Fibroblast of skin of left biceps (primary cell): ENCODE measurements around the gene KPNA4.
A peak's percentile ranks its signal among the peaks of the same experiment; 100 is the strongest.
"Not testable (repeated sequence)": the region's sequence is repeated elsewhere in the genome, so short reads cannot be mapped to it uniquely, and the experiment has no call there.

Source experiments
- DNase-seq, 2 experiments: peaks; one replicate each; pipeline ENCODE4 v3.0.0-alpha.2; 2013; ENCODE audit warnings: low read depth in 2 of 2

The KPNA4 gene, protein sequence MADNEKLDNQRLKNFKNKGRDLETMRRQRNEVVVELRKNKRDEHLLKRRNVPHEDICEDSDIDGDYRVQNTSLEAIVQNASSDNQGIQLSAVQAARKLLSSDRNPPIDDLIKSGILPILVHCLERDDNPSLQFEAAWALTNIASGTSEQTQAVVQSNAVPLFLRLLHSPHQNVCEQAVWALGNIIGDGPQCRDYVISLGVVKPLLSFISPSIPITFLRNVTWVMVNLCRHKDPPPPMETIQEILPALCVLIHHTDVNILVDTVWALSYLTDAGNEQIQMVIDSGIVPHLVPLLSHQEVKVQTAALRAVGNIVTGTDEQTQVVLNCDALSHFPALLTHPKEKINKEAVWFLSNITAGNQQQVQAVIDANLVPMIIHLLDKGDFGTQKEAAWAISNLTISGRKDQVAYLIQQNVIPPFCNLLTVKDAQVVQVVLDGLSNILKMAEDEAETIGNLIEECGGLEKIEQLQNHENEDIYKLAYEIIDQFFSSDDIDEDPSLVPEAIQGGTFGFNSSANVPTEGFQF

DNA sequence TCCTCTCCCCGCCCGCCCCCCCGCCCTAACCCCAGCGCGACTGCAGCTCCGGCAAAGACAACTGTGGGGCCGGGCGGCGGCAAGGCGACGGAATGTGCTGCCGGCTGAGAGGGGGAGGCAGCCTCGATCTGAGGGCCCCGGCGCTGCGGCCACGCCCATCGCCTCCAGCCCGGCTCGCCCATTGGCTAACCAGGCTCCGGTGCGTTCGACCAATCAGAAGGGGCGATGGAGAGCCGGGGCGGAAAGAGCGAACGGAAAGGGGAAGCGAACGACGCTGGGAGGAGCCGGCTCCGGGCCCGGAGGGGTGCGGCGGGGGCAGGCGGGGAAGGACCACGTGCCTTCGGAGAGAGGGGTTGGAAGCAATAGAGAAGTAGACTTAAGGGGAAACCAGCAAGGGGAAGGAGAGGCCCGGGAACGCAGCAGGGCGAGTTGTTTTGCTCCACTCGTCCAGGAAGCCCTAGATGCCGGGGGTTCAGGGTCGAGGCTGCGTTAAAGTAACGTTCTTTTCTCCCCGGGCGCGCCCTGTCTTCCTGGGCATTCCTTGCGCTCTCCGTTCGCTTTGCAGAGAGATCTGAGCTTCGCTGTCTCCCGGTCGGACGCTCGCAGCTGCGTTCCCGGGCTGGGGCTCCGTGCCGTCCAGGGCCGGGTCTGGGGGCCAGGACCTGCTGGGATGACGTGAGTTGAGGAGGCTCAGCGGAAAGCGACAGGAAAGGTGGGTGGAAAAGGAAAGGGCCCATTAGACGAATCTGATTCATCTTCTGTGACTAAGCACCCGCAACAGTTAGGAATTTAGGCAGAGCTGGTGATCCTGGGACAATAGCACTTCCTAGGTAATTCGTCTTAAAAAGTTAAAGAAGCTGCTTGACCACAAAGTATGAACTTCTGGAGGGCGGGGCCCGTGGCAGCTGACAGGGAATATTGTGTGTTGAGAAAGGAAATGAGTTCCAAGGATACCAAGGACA is at the start of gene KPNA4:
Gene KPNA4 (minus strand): TSS at position 130 of the 962 bp plus-strand sequence. CDS start 289 bp downstream, outside the sequence.
- peak; percentile 93 to 95 for DNase-seq

DNA sequence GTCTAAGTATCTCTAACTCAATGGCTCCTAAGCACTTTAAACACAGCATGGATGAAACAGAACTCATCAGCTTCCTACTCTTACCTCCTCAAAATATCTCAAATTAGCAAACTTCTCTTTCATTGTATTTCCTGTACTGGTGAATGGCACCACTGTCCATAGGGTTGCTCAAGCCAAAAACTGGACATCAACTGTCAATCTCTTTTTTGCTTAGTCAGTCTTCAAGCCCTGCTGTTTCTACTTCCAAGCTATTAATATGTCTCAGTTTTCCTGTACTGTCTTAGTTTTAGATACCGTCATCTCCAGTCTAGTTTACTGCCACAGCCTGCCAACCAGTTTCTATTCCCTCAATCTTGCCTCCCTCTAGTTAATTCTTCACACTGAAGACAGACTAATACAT is 48.3 kb upstream of the KPNA4 start:
- DNase-seq = no peak

DNA sequence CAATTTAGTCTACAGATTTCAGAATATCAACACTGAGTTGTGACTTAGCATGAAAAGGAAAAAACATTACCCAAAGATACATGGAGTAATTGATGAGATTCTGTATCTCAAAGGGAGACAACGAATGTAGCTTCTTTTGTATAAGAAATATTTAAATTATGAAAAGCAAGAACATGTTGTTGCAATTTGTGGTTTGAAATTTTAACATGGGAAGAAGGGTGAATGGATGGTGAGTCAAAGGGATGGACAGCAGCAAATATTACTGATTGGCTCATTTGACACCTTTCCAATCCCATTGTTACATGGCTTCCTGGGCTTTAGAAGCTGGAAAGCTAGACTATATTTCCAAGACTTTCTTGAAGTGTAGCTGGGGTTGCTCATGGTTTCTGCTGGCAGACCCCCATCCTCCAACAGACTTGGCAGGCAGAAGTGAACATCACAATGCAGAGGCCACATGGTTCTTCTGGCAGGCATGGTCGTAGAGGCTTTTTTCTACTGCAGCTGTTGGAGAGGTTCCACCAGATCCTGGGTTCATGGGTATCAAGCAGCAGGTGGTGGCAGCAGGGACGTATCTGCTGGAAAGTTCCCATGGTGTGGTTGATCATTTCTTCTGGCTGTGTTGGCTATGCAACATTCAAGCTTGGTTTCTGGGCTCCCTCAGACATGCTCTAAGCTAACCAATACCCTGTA is 47.2 kb upstream of the KPNA4 start:
- no peak for DNase-seq

DNA sequence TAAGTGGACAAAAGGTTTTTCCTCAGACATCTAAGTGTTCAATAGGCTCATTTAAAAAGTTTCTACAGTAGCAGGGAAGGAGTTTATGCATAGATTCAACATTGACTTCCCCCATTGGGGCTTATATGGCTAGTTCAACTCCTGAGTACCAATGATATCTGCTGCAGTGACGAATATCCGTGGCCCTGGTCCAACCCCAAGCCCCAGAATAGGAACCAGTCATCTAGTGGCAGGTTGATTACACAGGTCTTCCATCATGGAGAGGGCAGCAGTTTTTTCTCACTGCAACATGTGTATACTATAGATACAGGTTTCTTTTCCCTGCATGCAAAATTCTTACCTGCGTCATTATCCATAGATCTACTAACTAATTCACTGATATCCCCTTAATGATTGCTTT is 45.8 kb upstream of the KPNA4 start:
- no peak for DNase-seq

DNA sequence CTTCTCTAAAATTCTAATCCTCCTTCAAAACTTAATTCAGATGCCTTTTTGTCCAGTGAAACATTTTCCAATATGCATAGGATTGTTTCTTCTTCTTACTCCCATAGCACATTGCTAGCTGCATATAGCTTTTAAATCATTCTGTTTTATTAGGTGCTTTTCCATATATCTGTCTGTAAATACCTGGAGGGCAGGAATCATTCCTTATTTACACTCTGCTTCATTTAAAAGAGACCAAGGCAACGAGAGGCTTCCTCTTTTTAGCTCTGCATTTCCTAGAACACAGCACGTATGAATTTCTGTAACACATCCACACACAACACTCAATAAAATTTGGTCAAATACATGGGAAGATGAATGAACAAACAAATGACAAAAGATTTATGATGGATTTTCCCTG is 43.5 kb upstream of the KPNA4 start:
- no peak for DNase-seq

DNA sequence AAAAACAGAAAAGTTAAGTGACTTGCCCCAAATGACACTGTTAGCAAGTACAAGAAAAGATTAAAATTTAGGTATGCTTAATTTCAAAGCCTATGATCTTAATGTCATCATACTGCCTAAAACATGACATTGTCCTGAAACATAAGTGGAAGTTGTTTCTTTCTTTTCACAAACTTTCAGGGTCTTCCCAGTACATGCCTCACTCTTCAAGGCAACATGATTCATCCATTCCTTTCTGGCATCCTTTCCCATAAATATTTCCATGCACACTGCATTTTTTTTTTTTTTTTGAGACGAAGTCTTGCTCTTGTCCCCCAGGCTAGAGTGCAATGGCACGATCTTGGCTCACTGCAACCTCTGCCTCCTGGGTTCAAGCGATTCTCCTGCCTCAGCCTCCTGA is 42.5 kb upstream of the KPNA4 start:
- DNase-seq = no peak

DNA sequence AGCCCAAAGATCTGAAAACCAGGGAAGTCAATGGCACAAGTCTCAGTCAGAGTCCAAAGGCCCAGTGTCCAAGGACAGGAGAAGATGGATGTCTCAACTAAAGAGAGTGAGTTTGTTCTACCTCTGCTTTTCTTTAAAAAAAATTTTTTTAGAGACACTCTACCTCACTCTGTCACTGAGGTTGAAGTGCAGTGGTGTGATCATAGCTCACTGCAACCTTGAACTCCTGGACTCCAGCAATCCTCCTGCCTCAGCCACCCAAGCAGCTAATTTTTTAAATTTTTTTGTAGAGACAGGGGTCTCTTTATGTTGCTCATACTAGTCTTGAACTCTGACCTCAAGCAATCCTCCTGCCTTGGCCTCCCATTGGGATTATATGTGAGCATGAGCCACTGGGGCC is 39.9 kb upstream of the KPNA4 start:
- DNase-seq = no peak

DNA sequence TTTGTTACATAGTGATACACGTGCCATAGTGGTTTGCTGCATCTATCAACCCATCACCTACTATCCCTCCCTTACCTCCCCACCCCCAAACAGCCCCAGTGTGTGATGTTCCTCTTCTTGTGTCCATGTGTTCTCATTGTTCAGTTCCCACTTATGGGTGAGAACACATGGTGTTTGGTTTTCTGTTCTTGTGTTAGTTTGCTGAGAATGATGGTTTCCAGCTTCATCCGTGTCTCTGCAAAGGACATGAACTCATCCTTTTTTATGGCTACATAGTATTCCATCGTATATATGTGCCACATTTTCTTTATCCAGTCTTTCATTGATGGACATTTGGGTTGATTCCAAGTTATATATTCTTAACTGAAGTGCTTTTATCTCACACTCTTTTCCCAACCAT is 38.5 kb upstream of the KPNA4 start:
- DNase-seq = not testable (repeated sequence)

DNA sequence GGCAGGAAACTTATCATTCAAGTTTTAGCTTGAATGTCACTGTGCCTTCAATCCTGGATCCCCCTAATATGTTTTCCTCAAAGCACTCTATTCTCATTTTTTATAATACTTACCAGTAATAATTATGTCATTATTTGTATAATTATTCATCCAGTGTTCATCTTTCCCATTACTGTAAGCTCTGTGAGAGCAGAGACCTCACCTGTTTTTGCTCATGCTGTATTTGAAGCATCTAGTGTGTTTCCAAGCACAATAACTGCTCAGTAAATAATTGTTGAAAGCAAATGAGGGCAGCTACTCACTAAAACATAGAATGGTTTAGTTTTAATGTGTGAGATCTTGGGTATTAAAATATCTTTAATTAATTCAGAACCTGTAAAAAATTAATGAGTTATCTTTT is 36.9 kb upstream of the KPNA4 start:
- DNase-seq = no peak

DNA sequence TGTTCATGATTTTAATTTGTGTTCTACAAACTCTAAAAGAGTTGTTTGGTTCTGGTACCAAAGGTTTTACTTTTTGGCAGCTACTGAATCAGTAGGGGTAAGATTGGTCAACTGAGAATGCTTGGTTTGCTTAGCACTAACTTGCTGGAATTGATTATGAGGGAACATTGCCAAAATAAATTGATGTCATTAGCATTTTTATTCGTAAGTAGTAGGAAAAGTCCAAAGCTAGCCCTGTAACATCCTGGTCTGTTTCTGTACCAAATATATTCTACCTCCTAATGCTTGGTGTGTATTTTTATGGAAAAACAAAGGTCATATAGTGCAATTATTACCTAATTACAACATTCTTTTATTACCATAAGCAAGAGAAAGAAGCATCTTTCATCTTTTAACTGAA is 35.9 kb upstream of the KPNA4 start:
- no peak for DNase-seq

DNA sequence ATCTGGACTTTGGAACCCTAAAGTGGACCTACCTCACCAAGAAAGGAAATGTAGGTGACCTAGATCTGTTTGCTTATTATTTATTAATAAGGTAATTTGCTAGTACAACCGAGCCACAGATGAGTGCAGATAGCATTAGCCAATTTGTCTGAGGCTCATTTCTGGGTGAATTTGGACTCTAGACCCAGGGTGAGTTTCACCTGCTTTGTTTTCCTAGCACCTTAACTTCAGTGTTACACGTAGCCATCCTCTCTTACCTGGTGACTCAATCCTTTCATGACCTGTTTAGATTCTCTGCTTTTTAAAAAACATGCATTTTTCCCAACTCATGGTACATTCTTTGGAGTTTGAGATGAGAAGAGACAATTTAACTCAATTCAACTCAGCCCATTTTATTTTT is 33.5 kb upstream of the KPNA4 start:
- no peak for DNase-seq

DNA sequence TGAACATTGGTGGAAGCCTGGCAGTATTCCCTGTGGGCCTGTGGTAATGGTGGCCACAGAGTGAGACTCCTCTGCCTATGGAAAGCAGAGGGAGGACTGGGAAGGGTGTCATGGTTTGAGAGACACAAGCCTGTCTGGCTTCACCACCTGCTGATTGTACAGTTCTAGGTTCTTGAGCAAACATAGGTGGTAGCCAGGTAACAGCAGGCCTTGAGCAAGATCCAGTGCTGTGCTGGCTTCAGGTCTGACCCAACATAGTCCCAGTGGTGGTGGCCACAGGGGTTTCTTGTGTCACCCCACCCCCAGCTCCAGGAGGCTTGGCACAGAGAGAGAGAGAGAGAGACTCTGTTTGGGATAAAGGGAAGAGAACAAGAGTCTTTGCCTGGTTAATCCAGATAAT is 22.7 kb upstream of the KPNA4 start:
- DNase-seq = no peak

DNA sequence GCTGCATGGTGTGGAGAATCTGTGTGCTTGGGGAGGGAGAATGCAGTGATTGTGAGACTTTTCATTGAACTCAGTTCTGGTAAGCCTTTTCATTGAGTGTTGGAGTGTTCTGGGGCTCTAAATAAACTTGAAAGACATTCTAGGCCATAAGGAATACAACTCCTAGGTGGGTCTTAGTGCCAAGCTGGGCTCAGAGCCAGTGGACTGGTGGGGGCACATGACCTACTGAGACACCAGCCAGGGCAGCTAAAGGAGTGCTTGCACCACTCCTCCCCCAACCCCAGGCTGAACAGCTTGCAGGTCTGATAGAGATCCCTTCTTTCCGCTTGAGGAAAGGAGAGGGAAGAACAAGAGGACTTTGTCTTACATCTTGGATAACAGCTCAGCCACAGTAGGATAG is 21.7 kb upstream of the KPNA4 start:
- no peak for DNase-seq

DNA sequence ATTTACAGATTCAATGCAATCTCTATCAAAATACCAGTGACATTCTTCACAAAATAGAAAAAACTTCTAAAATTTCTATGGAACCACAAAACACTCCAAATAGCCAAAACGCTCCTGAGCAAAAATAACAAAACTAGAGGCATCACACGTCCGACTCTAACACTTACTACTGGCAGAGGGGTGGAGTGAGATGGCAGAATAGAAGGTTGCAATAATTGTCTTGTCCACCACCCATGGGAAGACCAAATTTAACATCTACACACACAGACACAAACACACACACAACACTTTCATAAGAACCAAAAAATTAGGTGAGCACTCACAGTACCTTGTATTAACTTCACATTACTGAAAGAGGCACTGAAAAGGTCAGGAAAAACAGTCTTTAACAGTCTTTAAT is 21.3 kb upstream of the KPNA4 start:
- no peak for DNase-seq

DNA sequence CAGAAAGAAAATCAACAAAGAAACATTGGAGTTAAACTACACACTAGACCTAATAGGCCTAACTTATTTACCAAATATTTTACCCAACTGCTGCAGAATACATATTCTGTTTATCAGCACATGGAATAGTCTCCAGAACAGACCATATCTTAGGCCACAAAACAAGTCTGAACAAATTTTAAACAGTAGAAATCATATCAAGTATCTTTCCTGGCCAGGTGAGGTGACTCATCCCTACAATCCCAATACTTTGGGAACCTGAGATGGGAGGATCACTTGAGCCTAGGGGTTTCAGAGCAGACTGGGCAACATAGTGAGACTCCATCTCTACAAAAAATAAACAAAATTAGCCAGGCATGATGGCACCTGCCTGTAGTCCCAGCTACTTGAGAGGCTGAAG is 18.1 kb upstream of the KPNA4 start:
- DNase-seq = no peak

DNA sequence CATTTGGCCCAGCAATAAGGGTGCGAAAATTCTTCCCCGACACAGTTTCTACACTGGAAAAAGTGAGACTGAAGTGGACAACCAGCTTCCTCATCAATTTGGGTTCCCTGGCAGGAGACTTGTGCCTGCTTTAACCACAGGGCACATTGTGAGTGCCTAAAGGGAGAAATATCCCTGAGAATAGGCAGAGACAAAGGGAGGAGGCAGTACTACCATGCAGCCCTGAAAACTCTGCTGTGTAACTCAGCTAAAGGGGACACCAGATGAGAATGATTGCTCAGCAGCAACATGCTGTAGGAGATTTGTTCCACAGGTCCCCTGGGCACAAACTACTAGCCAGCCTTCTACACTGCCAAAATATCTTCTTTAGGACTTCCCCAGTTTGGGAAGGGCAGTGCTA is 15.6 kb upstream of the KPNA4 start:
- DNase-seq = no peak

DNA sequence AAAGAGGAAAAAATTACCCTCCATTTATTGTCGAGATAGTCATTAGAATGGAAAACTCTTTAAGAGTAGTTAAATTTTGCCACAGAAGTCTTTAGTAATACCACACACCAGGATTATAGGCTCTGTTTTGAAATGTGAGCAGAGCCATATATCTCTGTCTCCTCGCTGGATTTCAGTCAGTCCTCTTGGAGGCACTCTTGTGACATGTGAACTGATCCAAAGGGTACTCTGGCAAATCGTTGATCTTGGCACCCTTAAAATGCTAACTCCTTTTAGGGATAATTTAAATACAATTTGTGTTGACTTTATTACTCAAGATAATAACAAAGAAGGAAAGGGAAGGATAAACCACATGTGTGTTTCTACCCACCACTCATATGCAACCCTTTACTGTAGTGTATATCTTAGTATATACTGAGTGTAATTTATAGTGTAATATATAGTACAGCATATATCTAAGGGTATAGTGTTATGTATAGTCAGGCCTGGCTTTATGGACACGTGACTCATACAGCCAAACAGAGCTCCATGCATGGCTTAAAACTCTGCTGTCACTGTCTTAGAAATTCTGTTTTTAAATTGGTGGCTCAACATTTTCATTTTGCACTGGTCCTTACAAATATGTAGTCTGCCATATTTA is 12.3 kb upstream of the KPNA4 start:
- no peak for DNase-seq

DNA sequence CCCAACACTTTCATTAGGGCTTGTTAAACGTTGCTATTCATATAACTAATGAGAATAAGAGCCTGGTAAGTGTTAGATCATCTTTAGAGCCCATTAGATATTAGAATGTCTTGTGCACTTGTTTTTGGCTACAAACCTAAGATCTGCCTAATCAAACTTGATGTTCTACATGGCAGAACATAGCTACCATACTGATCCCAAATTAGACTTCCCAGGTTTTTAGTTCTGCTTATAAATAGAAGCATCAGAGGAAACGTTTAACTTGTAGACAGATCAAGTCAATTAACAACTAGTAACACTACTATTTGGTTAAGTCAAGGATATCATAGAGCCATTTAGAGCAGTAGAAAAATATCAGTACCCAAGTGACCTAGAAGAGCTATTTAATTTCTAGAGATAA is 11.7 kb upstream of the KPNA4 start:
- DNase-seq = no peak

DNA sequence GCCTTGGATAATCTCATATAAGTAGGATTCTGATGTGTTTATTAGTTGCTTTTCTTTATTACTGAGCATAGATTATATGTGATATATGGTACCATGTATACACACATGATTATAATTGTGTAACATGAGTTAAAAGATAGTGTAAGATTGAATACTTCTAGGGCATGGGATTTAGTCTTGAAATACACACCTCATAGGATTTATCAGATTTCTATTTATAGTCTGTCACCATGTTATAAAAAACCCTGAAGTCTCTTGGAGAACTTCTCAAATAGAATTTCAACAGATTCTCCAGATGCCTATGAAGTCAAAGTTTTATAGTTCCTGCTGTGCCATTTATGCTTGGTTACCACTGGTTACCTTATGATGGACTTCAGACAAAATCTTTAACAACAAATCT is 11.2 kb upstream of the KPNA4 start:
- DNase-seq = no peak

DNA sequence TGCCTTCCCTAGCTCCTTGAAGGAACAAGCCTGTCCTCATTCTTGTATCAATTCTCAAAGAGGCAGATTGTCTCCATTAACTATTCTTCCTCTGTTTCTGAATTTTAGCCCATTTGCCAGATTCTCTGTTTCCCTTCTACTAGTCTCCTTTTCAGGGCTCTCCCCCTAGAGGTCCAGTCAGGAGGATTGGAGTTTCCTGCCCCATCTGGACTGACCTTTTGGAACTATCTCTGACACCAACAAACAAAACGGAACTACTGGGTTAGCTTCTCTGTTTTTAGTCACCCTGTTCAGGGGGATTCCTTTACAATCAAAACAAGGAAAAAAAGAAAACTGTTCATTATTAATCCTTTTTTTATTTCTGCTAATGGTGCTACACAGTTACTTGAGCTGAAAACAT is 10.2 kb upstream of the KPNA4 start:
- DNase-seq = no peak

DNA sequence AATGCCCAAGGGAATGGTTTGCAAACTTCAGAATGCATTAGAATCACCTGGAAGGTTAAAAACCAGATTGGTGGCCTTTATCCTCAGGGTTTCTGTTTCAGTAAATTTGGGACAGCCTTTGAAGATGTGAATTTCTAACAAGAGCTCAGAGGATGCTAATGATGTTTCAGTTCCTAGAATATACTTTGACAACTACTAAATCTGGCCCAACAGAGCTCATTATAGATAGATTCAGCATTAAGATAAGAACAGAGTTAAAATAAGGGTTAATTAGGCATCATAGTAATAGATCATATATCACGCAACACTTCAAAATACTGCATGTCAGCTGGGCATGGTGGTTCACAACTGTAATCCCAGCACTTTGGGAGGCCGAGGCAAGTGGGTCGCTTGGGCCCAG is 9.3 kb upstream of the KPNA4 start:
- DNase-seq = no peak
